Vagina (tissue), 2 donors: Measurements from ENCODE around the gene JAGN1.

Source experiments
- POLR2A ChIP-seq, 2 donors: fragments of 450-650 bp; IDR thresholded peaks; one replicate each; pipeline ENCODE4 v1.6.1; 2017; ENCODE audit warnings: antibody characterized with exemption in 2 of 2, mild to moderate bottlenecking in 2 of 2, moderate library complexity in 2 of 2
- POLR2AphosphoS5 ChIP-seq, 2 donors: sonication (generic); formaldehyde crosslinking; IDR thresholded peaks; one replicate each; pipeline ENCODE4 v1.9.0; 2017; ENCODE audit warnings: antibody characterized with exemption in 2 of 2, mild to moderate bottlenecking in 2 of 2, low read depth in 1 of 2; ENCODE audit not compliant: insufficient read depth in 1 of 2

GRCh38 chr3:9846231-9846630, 44.2 kb upstream of the JAGN1 start:
- TF ChIP-seq POLR2A (IDR thresholded peaks at IDR 0.05) (no peak), POLR2AphosphoS5 (IDR thresholded peaks at IDR 0.05; ENCODE audit: insufficient read depth in 1 of 2, low read depth in 1 of 2) (no peak)
